ENCODE results near the gene PPIF. TPM values are rescaled to one million over a fixed set of nuclear protein-coding genes. Genes with fewer than 3 reads are reported as not detected.

Gene PPIF
- total and polyA plus RNA-seq, 2 of the 4 experiments (the other 2 are of a cell fraction) = 29.2 to 130 TPM

- ChIA-PET CTCF (no interaction called here), POLR2A (ENCODE audit: unreplicated experiment) (no interaction called here)
These were observed 34.6 kb upstream of the PPIF start for GRCh38 chr10:79312601-79313187.

More at GRCh38 chr10:79312601-79313187, 34.6 kb upstream of the PPIF start:
- WGBS, 2 experiments (ENCODE audit: extremely low coverage in 2 of 2, insufficient read length in 1 of 2) = 87% methylated on average over 13 of the region's 22 CpGs; no CpG with 5 or more reads in 1 of the 2 experiments
- no peak for ATAC-seq (ENCODE audit: low read depth)
- Histone ChIP-seq H3K4ac (ENCODE audit: low read depth, low read length) (no peak overlapping the region), H3K27me3 (ENCODE audit: control insufficient read depth, insufficient read depth, low read length) (no peaks in the 10 kb centered on the region), H2BK15ac (ENCODE audit: low read depth, low read length) (no peak overlapping the region), H3K14ac (replicated peaks; ENCODE audit: low read depth, low read length) (no peak overlapping the region), H2BK5ac (ENCODE audit: low read depth, low read length, poor library complexity, severe bottlenecking) (no peak overlapping the region), H2BK20ac (ENCODE audit: low read depth, low read length) (no peak overlapping the region), H3K23ac (ENCODE audit: low read depth, low read length) (no peak overlapping the region), H2AFZ (replicated peaks; ENCODE audit: low read length, poor library complexity) (peak overlapping the region; percentile 43), H3K79me1 (ENCODE audit: low read depth in 1 of 2, low read length in 2 of 2) (peaks cover 9 to 35% of the 10 kb centered on the region in 2 experiments; a peak in 3 of 4 replicates), H3K4me3 (ENCODE audit: insufficient read depth, low read depth, low read length) (no peak overlapping the region), H3K9me3 (ENCODE audit: control insufficient read depth, insufficient read depth, low read length) (no peaks in the 10 kb centered on the region), H2BK120ac (ENCODE audit: low read depth, low read length) (no peak overlapping the region), H3K4me1 (ENCODE audit: control insufficient read depth, insufficient read depth, low read length) (peaks cover 11% of the 10 kb centered on the region), H3K36me3 (ENCODE audit: control insufficient read depth, insufficient read depth, low read length) (peaks cover 71% of the 10 kb centered on the region), H2AK9ac (replicated peaks; ENCODE audit: low read depth, low read length, poor library complexity) (no peak overlapping the region), H4K8ac (ENCODE audit: low read depth in 2 of 2, low read length in 2 of 2) (no peak overlapping the region), H3K9ac (ENCODE audit: low read depth, low read length) (no peak overlapping the region), H3K4me2 (ENCODE audit: low read depth, low read length) (no peak overlapping the region), H2AK5ac (ENCODE audit: low read depth, low read length) (no peak overlapping the region), H3K56ac (ENCODE audit: extremely low read depth, insufficient read depth, low read length) (no peak overlapping the region), H3K27ac (ENCODE audit: insufficient read depth, low read length) (no peak overlapping the region), H4K91ac (ENCODE audit: insufficient read depth, low read depth, low read length) (no peak overlapping the region), H3K9me1 (ENCODE audit: insufficient read depth, low read length) (peaks cover 9% of the 10 kb centered on the region; the same call in 1 of the 2 replicates), H4K20me1 (ENCODE audit: insufficient read depth, low read length) (no peaks in the 10 kb centered on the region; the same call in 1 of the 2 replicates), H3K18ac (ENCODE audit: low read depth, low read length) (no peak overlapping the region), H4K5ac (ENCODE audit: low read depth, low read length) (no peak overlapping the region)
- in situ Hi-C loops (cut with MboI; ENCODE audit: low sequenced_read_pairs) (no loop called here), intact Hi-C loops (cut with micrococcal nuclease) (no loop called here), dilution Hi-C loops (cut with HindIII; ENCODE audit: low sequenced_read_pairs, unreplicated experiment) (no loop called here)
- TF ChIP-seq CEBPB (IDR thresholded peaks at IDR 0.05; ENCODE audit: low read depth, low read length) = no peak
- no peak for TF ChIP-seq RFX5 (IDR thresholded peaks at IDR 0.05; ENCODE audit: low read depth, low read length)
- TF ChIP-seq RCOR1 (IDR thresholded peaks at IDR 0.05; ENCODE audit: insufficient replicate concordance, low read length) = no peak
- no peak for TF ChIP-seq MAZ (IDR thresholded peaks at IDR 0.05; ENCODE audit: borderline replicate concordance, low read depth, low read length)
- no peak for TF ChIP-seq POLR2A (IDR thresholded peaks at IDR 0.05; ENCODE audit: low read depth, low read length)
- no peak for TF ChIP-seq NFE2L2 (IDR thresholded peaks at IDR 0.05; ENCODE audit: low read depth, low read length)
- TF ChIP-seq MXI1 (IDR thresholded peaks at IDR 0.05; ENCODE audit: borderline replicate concordance, low read depth, low read length) = no peak
- TF ChIP-seq MAFK (IDR thresholded peaks at IDR 0.05; ENCODE audit: low read depth, low read length) = no peak
- no peak for TF ChIP-seq ELK1 (IDR thresholded peaks at IDR 0.05; ENCODE audit: borderline replicate concordance, low read depth, low read length)
- TF ChIP-seq USF2 (IDR thresholded peaks at IDR 0.05; ENCODE audit: low read depth, low read length) = no peak
- TF ChIP-seq CHD1 (IDR thresholded peaks at IDR 0.05; ENCODE audit: low read depth, low read length) = no peak
- TF ChIP-seq FOS (IDR thresholded peaks at IDR 0.05; ENCODE audit: low read depth, low read length) = no peak
- no peak for TF ChIP-seq BHLHE40 (IDR thresholded peaks at IDR 0.05; ENCODE audit: low read depth, low read length)
- DNase-seq = no peak
- BruUV-seq (replicated peaks) = no TSS peak
